SU-DHL-6 (cell line): Measurements from ENCODE around the gene PLIN5.

Experiments
- H2AFZ ChIP-seq: fragments of 200-600 bp; sonication (generic); 2 replicates; pipeline ENCODE4 v1.6.1; 2014; ENCODE audit warnings: low read depth, mild to moderate bottlenecking, moderate library complexity, mixed read lengths, antibody characterized with exemption, low read length; ENCODE audit not compliant: severe bottlenecking
- H3F3A ChIP-seq: fragments of 200-600 bp; shearing (Covaris generic); 2 replicates; pipeline ENCODE4 v1.6.0; 2016; ENCODE audit warnings: antibody characterized with exemption, mild to moderate bottlenecking; ENCODE audit not compliant: insufficient read depth
- H3K27ac ChIP-seq: fragments of 200-600 bp; sonication (generic); 2 replicates; pipeline ENCODE4 v1.5.1; 2016; ENCODE audit warnings: low read depth, mild to moderate bottlenecking, low read length, moderate library complexity, mixed read lengths
- H3K27me3 ChIP-seq: fragments of 200-600 bp; sonication (generic), shearing (Covaris generic); 2 replicates; pipeline ENCODE4 v1.6.0; 2014; ENCODE audit warnings: mild to moderate bottlenecking, low read length
- H3K36me3 ChIP-seq: fragments of 200-600 bp; sonication (generic); 2 replicates; pipeline ENCODE4 v1.6.1; 2014; ENCODE audit warnings: mild to moderate bottlenecking, low read length, mixed read lengths
- H3K4me2 ChIP-seq: fragments of 300-600, 200-600 bp; shearing (Covaris generic), sonication (generic); 2 replicates; pipeline ENCODE4 v1.6.0; 2014; ENCODE audit warnings: low read length, low read depth, mild to moderate bottlenecking; ENCODE audit not compliant: poor library complexity, severe bottlenecking
- H3K4me3 ChIP-seq: fragments of 200-600 bp; sonication (generic); 2 replicates; pipeline ENCODE4 v1.5.1; 2014; ENCODE audit warnings: antibody characterized with exemption, low read length, mild to moderate bottlenecking, mixed read lengths; ENCODE audit not compliant: insufficient read depth, poor library complexity, severe bottlenecking
- H3K79me2 ChIP-seq: fragments of 200-600 bp; sonication (generic); 2 replicates; pipeline ENCODE4 v1.6.1; 2014; ENCODE audit warnings: mild to moderate bottlenecking, low read length, moderate library complexity; ENCODE audit not compliant: insufficient read depth
- H3K9ac ChIP-seq: fragments of 200-600 bp; sonication (generic); 2 replicates; pipeline ENCODE4 v1.7.0; 2014; ENCODE audit warnings: mild to moderate bottlenecking, low read length
- H3K9me2 ChIP-seq: fragments of 200-600 bp; sonication (generic); replicated peaks from 2 replicates; pipeline ENCODE4 v1.6.1; 2014; ENCODE audit warnings: low read length; ENCODE audit not compliant: insufficient read depth
- H3K9me3 ChIP-seq: fragments of 200-600 bp; sonication (generic); 2 replicates; pipeline ENCODE4 v1.6.1; 2014; ENCODE audit warnings: low read length, mixed read lengths; ENCODE audit not compliant: insufficient read depth
- H4K20me1 ChIP-seq: fragments of 200-600 bp; sonication (generic); 2 replicates; pipeline ENCODE4 v1.6.1; 2014; ENCODE audit warnings: low read depth, mild to moderate bottlenecking, antibody characterized with exemption, low read length, moderate library complexity, mixed read lengths
- CTCF ChIP-seq: fragments of 200-600 bp; sonication (generic); IDR thresholded peaks from one replicate; pipeline ENCODE4 v1.5.1; 2017; ENCODE audit warnings: antibody characterized with exemption, mild to moderate bottlenecking, low read length, moderate library complexity; ENCODE audit not compliant: insufficient read depth, poor library complexity, severe bottlenecking
- EZH2phosphoT487 ChIP-seq: fragments of 200-600 bp; sonication (generic), shearing (Covaris generic); conservative IDR thresholded peaks from 2 replicates; pipeline ENCODE4 v1.6.1; 2018; ENCODE audit warnings: mild to moderate bottlenecking, antibody characterized with exemption, low read length, moderate library complexity, mixed read lengths

PLIN5 gene

GRCh38 chr19:4534836-4535658, at the start of gene PLIN5:
Gene PLIN5, minus strand, starts transcription at chr19:4535224. Its CDS starts 1,150 bp downstream, at chr19:4534074.
- no peak within 1 kb of the TSS for H2AFZ ChIP-seq
- no peaks in the 10 kb centered on the region for H4K20me1 ChIP-seq
- no peaks in the 10 kb centered on the region for H3K79me2 ChIP-seq
- no peaks in the 10 kb centered on the region for H3K9me3 ChIP-seq
- H3K36me3 ChIP-seq: no peaks in the 10 kb centered on the region
- no peak for TF ChIP-seq EZH2phosphoT487
- TF ChIP-seq CTCF: no peak
- H3K27me3 ChIP-seq: no peaks in the 10 kb centered on the region
- no peaks in the 10 kb centered on the region for H3F3A ChIP-seq
- no peak within 1 kb of the TSS for H3K9ac ChIP-seq
- H3K9me2 ChIP-seq: no peaks in the 10 kb centered on the region
- H3K27ac ChIP-seq: no peak within 1 kb of the TSS
- H3K4me2 ChIP-seq: no peak within 1 kb of the TSS
- H3K4me3 ChIP-seq: no peak within 1 kb of the TSS

- TF ChIP-seq CTCF (no peak), EZH2phosphoT487 (no peak)
- H3K36me3 ChIP-seq: no peaks in the 10 kb centered on the region
- no peak overlapping the region for H3K27ac ChIP-seq
- H3K79me2 ChIP-seq: no peaks in the 10 kb centered on the region
- H3K9me2 ChIP-seq: no peaks in the 10 kb centered on the region
- no peaks in the 10 kb centered on the region for H3F3A ChIP-seq
- H4K20me1 ChIP-seq: no peaks in the 10 kb centered on the region
- no peak overlapping the region for H2AFZ ChIP-seq
- no peak overlapping the region for H3K9ac ChIP-seq
- no peak overlapping the region for H3K4me3 ChIP-seq
- no peaks in the 10 kb centered on the region for H3K9me3 ChIP-seq
- no peaks in the 10 kb centered on the region for H3K27me3 ChIP-seq
- no peak overlapping the region for H3K4me2 ChIP-seq
Observed at GRCh38 chr19:4583961-4584669, 49.1 kb upstream of the PLIN5 start.

- Histone ChIP-seq H3K79me2 (no peaks in the 10 kb centered on the region), H3K9me3 (no peaks in the 10 kb centered on the region), H3F3A (no peaks in the 10 kb centered on the region), H3K9ac (no peak overlapping the region), H3K9me2 (no peaks in the 10 kb centered on the region), H3K27ac (no peak overlapping the region), H4K20me1 (no peaks in the 10 kb centered on the region), H3K27me3 (no peaks in the 10 kb centered on the region), H2AFZ (no peak overlapping the region), H3K4me2 (no peak overlapping the region), H3K4me3 (no peak overlapping the region), H3K36me3 (no peaks in the 10 kb centered on the region)
- TF ChIP-seq EZH2phosphoT487: no peak
- no peak for TF ChIP-seq CTCF
Observed at GRCh38 chr19:4582980-4583842, 48.2 kb upstream of the PLIN5 start.
